Vagina (tissue), 2 donors: ENCODE measurements around the gene CFAP69. TPM values are rescaled to one million over a fixed set of nuclear protein-coding genes. Genes with fewer than 3 reads are reported as not detected.
"Not testable (repeated sequence)": the region's sequence is repeated elsewhere in the genome, so short reads cannot be mapped to it uniquely, and the experiment has no call there.

Experiments used
- DNase-seq, 2 donors: peaks; one replicate each; pipeline ENCODE4 v3.0.0-alpha.2; 2017; ENCODE audit errors: extremely low spot score in 2 of 2
- H3K27ac ChIP-seq: fragments of 200-600 bp; sonication (generic); one replicate; pipeline ENCODE4 v1.5.1; 2019
- H3K27me3 ChIP-seq: fragments of 200-600 bp; sonication (generic); one replicate; pipeline ENCODE4 v1.5.1; 2019
- H3K36me3 ChIP-seq, 2 donors: fragments of 200-600 bp; sonication (generic); one replicate each; pipeline ENCODE4 v1.5.1; 2017 to 2019
- H3K4me1 ChIP-seq: fragments of 200-600 bp; sonication (generic); one replicate; pipeline ENCODE4 v1.5.1; 2019
- H3K4me3 ChIP-seq, 2 donors: fragments of 200-600 bp; sonication (generic); 1 replicate in 1 of 2; 2 replicates in 1 of 2; pipeline ENCODE4 v1.5.1; 2016 to 2019
- H3K9me3 ChIP-seq: fragments of 200-600 bp; sonication (generic); one replicate; pipeline ENCODE4 v1.5.1; 2019
- POLR2A ChIP-seq, 2 donors: fragments of 450-650 bp; IDR thresholded peaks; one replicate each; pipeline ENCODE4 v1.6.1; 2017; ENCODE audit warnings: antibody characterized with exemption in 2 of 2, mild to moderate bottlenecking in 2 of 2, moderate library complexity in 2 of 2
- POLR2AphosphoS5 ChIP-seq, 2 donors: sonication (generic); formaldehyde crosslinking; IDR thresholded peaks; one replicate each; pipeline ENCODE4 v1.9.0; 2017; ENCODE audit warnings: antibody characterized with exemption in 2 of 2, mild to moderate bottlenecking in 2 of 2, low read depth in 1 of 2; ENCODE audit not compliant: insufficient read depth in 1 of 2
- intact Hi-C: fragments of 100-400 bp; cut with DNase I; formaldehyde crosslinking; loops from one replicate; pipeline ENCODE4 v1.15.1; 2023
- total RNA-seq: library from RNA; depleted of rRNA; stranded (reverse); fragments of >200 nt; gene quantifications from one replicate; pipeline ENCODE4 v1.2.3, GENCODE V29; 2016
- TF ChIP-seq, protein P1 (sequence below), 3 experiments: fragments of 450-650 bp in 2 of 3; fragments of 200-600 bp in 1 of 3; sonication (generic) in 1 of 3; IDR thresholded peaks; one replicate each; pipeline ENCODE4 v1.5.1; 2017 to 2019; ENCODE audit warnings: antibody characterized with exemption in 3 of 3, mild to moderate bottlenecking in 2 of 3, moderate library complexity in 2 of 3

The CFAP69 gene
- total RNA-seq, 1 donor from 2014 or later: 2.7 TPM

GRCh38 chr7:90320418-90320800 lies 75.4 kb downstream of the CFAP69 start:
- H3K36me3 ChIP-seq: no peaks in the 10 kb centered on the region
- H3K9me3 ChIP-seq: no peaks in the 10 kb centered on the region
- peaks cover 9% of the 10 kb centered on the region for H3K4me1 ChIP-seq
- TF ChIP-seq POLR2AphosphoS5 (IDR thresholded peaks at IDR 0.05; ENCODE audit: insufficient read depth in 1 of 2, low read depth in 1 of 2): no peak
- no peak for TF ChIP-seq POLR2A (IDR thresholded peaks at IDR 0.05)
- TF ChIP-seq, protein P1, sequence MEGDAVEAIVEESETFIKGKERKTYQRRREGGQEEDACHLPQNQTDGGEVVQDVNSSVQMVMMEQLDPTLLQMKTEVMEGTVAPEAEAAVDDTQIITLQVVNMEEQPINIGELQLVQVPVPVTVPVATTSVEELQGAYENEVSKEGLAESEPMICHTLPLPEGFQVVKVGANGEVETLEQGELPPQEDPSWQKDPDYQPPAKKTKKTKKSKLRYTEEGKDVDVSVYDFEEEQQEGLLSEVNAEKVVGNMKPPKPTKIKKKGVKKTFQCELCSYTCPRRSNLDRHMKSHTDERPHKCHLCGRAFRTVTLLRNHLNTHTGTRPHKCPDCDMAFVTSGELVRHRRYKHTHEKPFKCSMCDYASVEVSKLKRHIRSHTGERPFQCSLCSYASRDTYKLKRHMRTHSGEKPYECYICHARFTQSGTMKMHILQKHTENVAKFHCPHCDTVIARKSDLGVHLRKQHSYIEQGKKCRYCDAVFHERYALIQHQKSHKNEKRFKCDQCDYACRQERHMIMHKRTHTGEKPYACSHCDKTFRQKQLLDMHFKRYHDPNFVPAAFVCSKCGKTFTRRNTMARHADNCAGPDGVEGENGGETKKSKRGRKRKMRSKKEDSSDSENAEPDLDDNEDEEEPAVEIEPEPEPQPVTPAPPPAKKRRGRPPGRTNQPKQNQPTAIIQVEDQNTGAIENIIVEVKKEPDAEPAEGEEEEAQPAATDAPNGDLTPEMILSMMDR (IDR thresholded peaks at IDR 0.05): no peak
- no peaks in the 10 kb centered on the region for H3K27me3 ChIP-seq
- H3K4me3 ChIP-seq: no peak overlapping the region
- DNase-seq: no peak
- intact Hi-C loops: no loop called here
- H3K27ac ChIP-seq: no peak overlapping the region

GRCh38 chr7:90320801-90321494 lies 76.0 kb downstream of the CFAP69 start, which contains the start of gene FAM237B:
FAM237B (minus strand) TSS chr7:90321304; CDS start chr7:90319748, 1,556 bp downstream.
- no peak within 1 kb of the TSS for H3K27ac ChIP-seq
- H3K36me3 ChIP-seq: no peaks in the 10 kb centered on the region
- intact Hi-C loops: no loop called here
- peaks cover 9% of the 10 kb centered on the region for H3K4me1 ChIP-seq
- TF ChIP-seq POLR2A (IDR thresholded peaks at IDR 0.05): no peak
- TF ChIP-seq, protein P1 (IDR thresholded peaks at IDR 0.05): no peak
- TF ChIP-seq POLR2AphosphoS5 (IDR thresholded peaks at IDR 0.05; ENCODE audit: insufficient read depth in 1 of 2, low read depth in 1 of 2): no peak
- DNase-seq: no peak
- H3K27me3 ChIP-seq: no peaks in the 10 kb centered on the region
- peak within 1 kb of the TSS in 1 of 2 donors; percentile 15 for H3K4me3 ChIP-seq
- H3K9me3 ChIP-seq: no peaks in the 10 kb centered on the region

DNA sequence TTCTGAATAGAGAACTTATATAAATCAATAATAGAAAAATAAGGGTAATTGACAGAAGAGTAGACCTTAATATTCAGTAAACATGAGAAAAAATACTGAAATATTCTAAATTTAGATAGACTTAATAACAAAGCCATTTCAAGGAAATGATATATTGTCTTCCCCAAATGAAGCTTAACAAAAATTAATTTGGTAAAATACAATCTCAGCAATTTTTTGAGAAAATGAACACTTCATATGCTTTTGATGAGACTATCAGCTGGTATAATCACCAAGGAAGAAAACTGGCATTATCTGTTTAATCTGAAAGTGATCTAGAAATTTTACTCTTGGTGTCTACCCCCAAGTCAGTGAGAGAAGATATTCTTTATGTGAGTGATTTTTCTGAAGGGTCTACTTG lies 77.9 kb downstream of the CFAP69 start:
- no peaks in the 10 kb centered on the region for H3K27me3 ChIP-seq
- H3K4me3 ChIP-seq: no peak overlapping the region
- H3K9me3 ChIP-seq: no peaks in the 10 kb centered on the region
- H3K36me3 ChIP-seq: no peaks in the 10 kb centered on the region
- TF ChIP-seq POLR2A (IDR thresholded peaks at IDR 0.05): no peak
- TF ChIP-seq, protein P1 (IDR thresholded peaks at IDR 0.05): no peak
- TF ChIP-seq POLR2AphosphoS5 (IDR thresholded peaks at IDR 0.05; ENCODE audit: insufficient read depth in 1 of 2, low read depth in 1 of 2): no peak
- intact Hi-C loops: no loop called here
- H3K4me1 ChIP-seq: peaks cover 9% of the 10 kb centered on the region
- DNase-seq: no peak
- H3K27ac ChIP-seq: no peak overlapping the region

GRCh38 chr7:90326500-90326899 lies 81.5 kb downstream of the CFAP69 start:
- H3K36me3 ChIP-seq: no peaks in the 10 kb centered on the region
- no peak for DNase-seq
- no peak overlapping the region for H3K4me3 ChIP-seq
- no peaks in the 10 kb centered on the region for H3K4me1 ChIP-seq
- no peaks in the 10 kb centered on the region for H3K9me3 ChIP-seq
- no peak overlapping the region for H3K27ac ChIP-seq
- intact Hi-C loops: no loop called here
- H3K27me3 ChIP-seq: no peaks in the 10 kb centered on the region
- TF ChIP-seq POLR2AphosphoS5 (IDR thresholded peaks at IDR 0.05; ENCODE audit: insufficient read depth in 1 of 2, low read depth in 1 of 2) (no peak), POLR2A (IDR thresholded peaks at IDR 0.05) (no peak)
- TF ChIP-seq, protein P1 (IDR thresholded peaks at IDR 0.05): no peak

DNA sequence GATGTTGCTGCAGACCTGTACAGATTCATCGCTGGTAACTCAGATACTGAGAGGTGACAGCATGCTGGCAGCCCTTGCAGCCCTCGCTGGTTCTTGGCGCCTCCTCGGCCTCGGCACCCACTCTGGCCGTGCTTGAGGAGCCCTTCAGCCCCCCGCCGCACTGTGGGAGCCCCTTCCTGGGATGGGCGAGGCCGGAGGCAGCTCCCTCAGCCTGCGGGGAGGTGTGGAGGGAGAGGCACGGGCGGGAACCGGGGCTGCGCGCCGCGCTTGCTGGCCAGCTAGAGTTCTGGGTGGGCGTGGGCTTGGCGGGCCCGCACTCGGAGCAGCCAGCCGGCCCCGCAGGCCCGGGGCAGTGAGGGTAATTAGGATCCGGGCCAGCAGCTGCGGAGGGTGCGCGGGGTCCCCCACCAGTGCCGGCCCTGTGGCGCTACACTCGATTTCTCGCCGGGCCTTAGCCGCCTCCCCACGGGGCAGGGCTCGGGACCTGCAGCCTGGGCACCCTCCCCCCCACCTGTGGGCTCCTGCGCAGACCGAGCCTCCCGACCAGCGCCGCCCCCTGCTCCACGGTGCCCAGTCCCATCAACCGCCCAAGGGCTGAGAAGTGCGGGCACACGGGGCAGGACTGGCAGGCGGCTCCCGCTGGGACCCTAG lies 89.3 kb downstream of the CFAP69 start:
- H3K27ac ChIP-seq: no peak overlapping the region
- no peak for DNase-seq
- H3K27me3 ChIP-seq: no peaks in the 10 kb centered on the region
- H3K4me3 ChIP-seq: no peak overlapping the region
- intact Hi-C loops: no loop called here
- no peaks in the 10 kb centered on the region for H3K36me3 ChIP-seq
- no peaks in the 10 kb centered on the region for H3K9me3 ChIP-seq
- TF ChIP-seq, protein P1 (IDR thresholded peaks at IDR 0.05): no peak
- TF ChIP-seq POLR2A (IDR thresholded peaks at IDR 0.05): no peak
- TF ChIP-seq POLR2AphosphoS5 (IDR thresholded peaks at IDR 0.05; ENCODE audit: insufficient read depth in 1 of 2, low read depth in 1 of 2): no peak
- H3K4me1 ChIP-seq: no peaks in the 10 kb centered on the region

DNA sequence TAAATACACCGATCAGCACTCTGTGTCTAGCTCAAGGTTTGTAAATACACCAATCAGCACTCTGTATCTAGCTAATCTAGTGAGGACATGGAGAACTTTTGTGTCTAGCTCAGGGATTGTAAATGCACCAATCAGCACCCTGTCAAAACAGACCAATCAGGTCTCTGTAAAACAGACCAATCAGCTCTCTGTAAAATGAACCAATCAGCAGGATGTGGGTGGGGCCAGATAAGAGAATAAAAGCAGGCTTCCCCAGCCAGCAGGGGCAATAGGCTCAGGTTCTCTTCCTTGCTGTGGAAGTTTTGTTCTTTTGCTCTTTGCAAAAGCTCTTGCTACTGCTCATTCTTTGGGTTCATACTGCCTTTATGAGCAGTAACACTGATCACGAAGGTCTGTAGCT lies 90.0 kb downstream of the CFAP69 start:
- H3K36me3 ChIP-seq, H3K4me1 ChIP-seq, H3K9me3 ChIP-seq, H3K4me3 ChIP-seq, intact Hi-C loops, DNase-seq, H3K27me3 ChIP-seq, H3K27ac ChIP-seq: not testable (repeated sequence)
